DLD1 (cell line): ENCODE results near the gene CCNF.

Source experiments
- in situ Hi-C: cut with HindIII; loops from 2 replicates; pipeline ENCODE4 v1.10.0; 2017; ENCODE audit warnings: low sequenced_read_pairs

The CCNF gene, protein sequence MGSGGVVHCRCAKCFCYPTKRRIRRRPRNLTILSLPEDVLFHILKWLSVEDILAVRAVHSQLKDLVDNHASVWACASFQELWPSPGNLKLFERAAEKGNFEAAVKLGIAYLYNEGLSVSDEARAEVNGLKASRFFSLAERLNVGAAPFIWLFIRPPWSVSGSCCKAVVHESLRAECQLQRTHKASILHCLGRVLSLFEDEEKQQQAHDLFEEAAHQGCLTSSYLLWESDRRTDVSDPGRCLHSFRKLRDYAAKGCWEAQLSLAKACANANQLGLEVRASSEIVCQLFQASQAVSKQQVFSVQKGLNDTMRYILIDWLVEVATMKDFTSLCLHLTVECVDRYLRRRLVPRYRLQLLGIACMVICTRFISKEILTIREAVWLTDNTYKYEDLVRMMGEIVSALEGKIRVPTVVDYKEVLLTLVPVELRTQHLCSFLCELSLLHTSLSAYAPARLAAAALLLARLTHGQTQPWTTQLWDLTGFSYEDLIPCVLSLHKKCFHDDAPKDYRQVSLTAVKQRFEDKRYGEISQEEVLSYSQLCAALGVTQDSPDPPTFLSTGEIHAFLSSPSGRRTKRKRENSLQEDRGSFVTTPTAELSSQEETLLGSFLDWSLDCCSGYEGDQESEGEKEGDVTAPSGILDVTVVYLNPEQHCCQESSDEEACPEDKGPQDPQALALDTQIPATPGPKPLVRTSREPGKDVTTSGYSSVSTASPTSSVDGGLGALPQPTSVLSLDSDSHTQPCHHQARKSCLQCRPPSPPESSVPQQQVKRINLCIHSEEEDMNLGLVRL

DNA sequence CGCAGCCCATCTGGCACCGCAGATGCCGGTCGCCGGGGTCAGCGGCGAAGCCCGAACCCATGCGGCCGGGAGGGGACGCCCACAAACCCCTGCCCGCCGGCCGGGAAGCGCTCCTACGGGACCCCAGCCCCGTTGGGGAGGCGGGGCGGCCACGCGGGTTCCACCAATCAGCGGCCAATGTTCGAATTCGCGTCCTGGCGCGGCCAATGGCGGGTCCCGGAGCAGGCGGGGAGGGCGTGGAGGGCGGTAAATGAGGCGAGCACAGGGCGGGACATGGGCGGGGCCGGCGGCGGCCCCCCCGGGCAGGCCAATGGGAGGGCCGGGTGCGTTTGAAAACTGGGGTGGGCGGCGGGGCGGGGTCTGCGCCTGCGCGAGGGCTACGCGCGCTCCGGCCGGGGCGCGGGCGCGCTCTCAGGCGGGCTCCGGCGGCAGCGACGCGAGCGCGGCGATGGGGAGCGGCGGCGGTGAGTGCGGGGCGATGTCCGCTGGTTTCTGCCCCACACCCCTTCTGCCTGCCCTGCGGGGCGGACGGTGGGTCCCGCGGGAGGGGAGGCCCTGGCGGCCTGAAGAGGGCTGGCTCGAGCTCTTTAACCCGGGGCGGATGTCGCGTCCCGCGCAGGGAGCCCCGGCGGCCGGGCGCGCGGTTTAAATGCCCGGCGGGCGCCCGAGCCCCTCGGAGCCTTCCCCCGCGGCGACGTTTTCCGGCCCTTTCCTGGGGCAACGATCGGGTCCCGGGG, at the start of gene CCNF:
TSS of gene CCNF (plus strand) at position 414 of the 737 bp plus-strand sequence. CDS start at position 449, 35 bp downstream.
- in situ Hi-C loops = no loop called here

DNA sequence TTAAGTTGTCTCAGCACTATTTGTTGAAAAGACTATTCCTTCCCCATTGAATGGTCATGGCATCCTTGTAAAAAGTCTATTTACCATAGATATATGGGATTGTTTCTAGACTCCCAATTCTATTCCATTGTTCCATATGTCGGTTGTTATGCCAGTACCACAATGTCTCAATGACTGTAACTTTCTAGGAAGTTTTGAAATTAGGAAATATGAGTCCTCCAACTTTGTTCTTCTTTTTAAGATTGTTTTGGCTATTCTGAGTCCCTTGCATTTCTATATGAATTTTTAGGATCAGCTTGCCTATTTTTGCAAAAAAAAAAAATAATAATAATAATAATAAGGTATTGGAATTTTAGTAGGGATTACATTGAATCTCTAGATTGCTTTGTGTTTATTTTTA, 45.7 kb upstream of the CCNF start:
- in situ Hi-C loops = loop anchor here (10.0 kb wide), 1 partner anchor 121 kb away; no protein-coding TSS in a partner anchor

DNA sequence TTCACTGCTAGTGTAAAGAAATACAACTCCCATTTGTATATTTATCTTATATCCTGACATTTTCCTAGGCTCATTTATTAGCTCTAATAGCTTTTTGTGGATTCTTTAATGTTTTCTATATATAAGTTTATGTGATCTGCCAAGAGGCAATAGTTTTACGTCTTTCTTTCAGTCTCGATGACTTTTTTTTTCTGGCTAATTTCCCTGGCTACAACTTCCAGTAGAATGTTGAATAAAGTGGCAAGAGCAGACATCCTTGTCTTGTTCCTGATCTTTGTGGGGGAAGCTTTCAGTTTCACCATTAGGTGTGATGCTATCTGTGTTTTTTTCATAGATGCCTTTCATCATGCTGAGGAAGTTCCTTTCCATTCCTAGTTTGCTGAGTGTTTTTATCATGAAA, 44.8 kb upstream of the CCNF start:
- in situ Hi-C loops = loop anchor here (10.0 kb wide), 1 partner anchor 120 kb away; no protein-coding TSS in a partner anchor

DNA sequence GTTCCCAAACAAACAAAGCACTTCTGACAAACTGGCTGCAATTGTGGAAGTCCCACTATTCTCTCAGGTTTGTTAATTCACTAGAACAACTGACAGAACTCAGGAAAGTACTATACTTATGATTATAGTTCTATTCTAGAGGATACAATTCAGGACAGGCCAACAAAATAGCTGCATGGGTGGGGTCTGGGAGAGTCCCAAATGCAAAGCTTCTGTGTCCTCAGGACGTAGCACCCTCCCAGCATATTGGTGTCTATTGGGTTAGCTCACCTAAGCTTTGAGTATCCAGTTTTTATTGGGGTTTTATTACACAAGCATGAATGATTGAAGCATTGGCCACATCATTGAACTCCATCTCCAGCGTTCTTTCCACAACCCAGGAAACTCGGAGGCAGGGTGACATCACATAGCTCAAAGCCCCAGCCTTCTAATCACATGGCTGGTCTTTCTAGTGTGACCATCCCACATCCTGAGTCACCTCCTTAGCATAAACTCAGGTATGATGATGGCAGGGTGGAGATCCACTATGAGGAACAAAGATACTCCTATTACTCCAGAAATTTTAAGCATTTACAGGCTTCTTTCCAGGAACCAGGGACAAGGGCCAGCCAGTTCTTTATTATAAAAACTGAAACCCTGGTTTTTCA, 43.9 kb upstream of the CCNF start:
- in situ Hi-C loops = loop anchor here (10.0 kb wide), 1 partner anchor 119 kb away; no protein-coding TSS in a partner anchor

DNA sequence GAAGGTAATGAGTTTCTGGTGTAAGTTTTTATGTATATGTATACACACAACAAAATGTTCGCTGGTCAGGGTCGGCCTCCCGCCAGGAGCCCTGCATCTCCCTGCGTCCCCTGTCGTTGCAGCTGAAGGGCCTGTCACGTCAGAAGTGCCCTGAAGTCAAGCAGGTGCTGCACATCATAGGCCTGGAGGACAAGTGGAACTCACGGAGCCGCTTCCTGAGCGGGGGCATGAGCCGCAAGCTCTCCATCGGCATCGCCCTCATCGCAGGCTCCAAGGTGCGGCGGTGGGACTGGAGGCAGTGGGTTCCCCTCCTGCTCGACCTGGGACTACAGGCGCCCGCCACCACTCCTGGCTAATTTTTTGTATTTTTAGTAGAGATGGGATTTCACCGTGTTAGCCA, 43.3 kb upstream of the CCNF start:
- in situ Hi-C loops = loop anchor here (10.0 kb wide), 1 partner anchor 119 kb away; no protein-coding TSS in a partner anchor

DNA sequence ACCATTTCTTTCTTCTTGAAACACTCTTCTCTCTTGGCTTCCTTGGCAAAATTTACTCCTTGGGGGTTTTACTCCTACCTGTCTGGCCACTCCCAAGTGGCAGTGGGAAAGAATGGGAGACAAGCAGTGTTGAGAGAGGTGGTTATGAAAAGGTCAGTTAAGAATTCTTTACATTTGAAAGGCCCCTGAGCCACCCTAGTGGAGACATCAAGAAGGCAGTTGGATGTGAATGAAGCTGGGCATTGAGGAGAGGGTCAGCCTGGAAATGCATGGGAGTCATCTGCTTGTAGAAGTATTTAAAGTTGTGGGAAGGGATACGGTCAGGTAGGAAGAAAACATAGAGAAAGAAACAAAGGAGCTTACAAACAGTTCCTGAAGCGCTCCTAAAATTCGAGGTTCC, 42.3 kb upstream of the CCNF start:
- in situ Hi-C loops = loop anchor here (10.0 kb wide), 1 partner anchor 118 kb away; no protein-coding TSS in a partner anchor

DNA sequence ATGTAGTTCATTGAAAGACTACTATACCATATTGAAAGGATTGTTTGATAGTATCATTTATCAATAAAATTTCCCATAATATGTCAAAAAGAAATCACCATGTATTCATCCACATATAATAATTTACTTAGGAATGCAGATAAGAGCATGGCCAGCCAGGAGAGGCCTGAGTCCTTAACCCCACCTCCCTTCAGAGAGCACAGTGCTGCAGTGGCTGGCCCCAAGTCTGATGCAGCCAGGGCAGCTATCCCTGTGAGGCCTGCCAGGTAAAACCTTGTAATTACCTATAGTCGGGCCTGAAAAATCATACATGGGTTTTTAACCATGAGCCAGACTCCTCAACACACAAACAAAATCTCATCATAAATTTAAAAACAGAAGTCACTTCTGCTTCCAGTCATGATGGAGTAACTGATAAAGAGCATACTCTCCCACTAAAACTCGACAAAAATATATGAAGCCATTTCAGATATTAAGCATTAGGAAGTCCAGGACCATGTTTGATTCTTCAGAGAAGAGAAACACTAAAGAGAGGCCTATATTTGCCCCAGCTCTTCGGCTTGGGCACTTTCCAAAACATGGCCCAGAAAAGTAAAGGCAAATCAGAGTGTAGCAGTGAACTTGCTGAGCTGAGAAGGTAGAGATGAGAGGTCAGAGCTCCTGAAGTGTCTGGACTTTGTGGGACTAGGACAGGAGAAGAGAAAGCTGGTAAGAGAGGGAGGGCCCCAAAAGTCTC, 40.9 kb upstream of the CCNF start:
- in situ Hi-C loops = loop anchor here (10.0 kb wide), 1 partner anchor 116 kb away; no protein-coding TSS in a partner anchor

DNA sequence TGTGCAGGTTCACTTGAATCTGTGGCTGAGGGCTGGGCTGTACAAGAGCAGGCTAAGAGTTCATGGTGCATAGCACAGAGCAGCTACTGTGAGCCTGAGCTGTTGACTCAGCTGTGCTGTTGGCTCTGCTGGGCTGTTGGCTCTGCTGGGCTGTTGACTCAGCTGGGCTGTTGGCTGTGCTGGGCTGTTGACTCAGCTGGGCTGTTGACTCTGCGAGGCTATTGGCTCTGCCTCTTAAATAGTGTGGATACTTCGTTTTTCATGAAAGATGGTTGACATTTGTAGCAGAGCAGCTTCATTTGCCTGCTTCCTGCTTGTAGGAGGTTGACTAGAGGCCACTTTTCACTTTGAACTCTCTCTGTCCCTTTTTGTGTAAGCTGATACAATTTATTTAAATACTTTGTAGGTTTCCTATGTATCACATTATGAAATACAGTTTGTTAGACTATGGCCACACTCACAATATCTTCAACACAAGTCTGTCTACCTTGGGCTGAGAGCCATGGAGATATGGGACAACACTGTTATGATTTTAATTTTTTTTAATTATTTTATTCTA, 40.3 kb upstream of the CCNF start:
- in situ Hi-C loops = loop anchor here (10.0 kb wide), 1 partner anchor 116 kb away; no protein-coding TSS in a partner anchor

DNA sequence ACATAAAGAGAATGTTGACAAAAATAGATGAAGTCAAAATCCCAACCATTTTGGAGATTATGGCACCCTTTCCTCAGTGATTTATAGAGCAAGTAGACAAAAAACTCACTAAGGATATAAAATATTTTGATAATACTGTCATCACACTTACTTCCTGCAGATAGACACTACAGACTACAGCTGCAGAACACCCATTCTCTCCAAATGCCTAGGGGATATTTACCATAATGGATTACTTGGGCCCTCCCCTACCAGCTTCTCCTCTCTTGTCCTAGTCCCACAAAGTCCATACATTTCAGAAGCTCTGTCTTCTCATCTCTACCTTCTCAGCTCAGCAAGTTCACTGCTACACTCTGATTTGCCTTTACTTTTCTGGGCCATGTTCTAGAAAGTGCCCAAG, 37.2 kb upstream of the CCNF start:
- in situ Hi-C loops = no loop called here

DNA sequence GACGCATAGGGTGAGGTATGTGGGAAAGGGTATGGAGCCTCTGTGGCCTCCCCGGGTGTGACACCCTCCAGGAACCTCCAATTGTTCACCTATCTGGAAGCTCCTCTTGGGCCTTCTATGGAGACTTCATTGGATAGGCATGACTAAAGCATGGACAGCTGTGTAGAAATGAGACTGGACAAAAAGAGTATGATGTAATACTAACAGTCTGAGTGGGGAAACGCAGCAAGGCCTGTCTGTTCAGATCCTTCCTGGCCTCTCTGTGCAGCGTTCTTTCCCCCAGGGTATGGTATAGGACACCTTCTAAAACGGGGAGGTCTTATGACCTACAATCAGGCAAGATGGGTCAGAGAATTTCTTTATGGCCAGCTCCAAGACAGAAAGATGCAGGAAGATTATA, 30.7 kb upstream of the CCNF start:
- in situ Hi-C loops = no loop called here

DNA sequence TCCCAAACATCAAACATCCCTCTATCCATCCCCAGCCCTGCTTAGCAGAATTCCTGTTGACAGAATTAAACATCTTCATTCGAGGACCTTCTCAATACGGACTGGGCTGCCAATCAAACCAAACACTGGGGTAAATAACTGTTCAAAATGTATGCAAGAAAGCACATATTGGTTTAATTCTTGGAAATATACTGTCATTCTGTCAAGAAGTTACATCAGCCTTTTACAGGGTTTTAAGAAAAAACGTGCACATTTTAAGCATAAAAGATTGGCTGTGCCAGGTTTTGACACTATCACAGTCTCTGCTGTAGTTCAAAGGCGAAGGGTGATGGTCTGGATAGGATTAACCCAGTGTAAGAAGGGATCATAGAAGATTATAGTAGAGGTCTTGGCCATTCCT, 25.1 kb upstream of the CCNF start:
- in situ Hi-C loops = no loop called here

DNA sequence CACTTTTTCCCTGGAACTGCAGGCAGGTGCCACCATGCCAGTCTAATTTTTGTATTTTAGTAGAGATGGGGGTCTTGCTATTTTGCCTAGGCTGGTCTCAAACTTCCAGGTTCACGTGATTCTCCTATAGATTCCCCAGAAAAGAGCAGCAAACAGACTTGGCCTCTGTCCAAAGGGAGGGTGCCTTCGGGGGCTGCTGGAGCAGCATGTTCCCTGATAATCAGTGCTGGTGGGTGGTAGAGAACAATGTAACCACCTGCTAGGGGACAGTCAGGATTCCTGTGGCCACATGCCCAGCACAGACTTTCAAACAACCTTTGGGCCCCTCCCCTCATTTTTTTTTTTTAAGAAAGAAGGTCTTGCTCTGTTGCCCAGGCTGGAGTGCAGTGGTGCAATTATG, 14.2 kb upstream of the CCNF start:
- in situ Hi-C loops = no loop called here

DNA sequence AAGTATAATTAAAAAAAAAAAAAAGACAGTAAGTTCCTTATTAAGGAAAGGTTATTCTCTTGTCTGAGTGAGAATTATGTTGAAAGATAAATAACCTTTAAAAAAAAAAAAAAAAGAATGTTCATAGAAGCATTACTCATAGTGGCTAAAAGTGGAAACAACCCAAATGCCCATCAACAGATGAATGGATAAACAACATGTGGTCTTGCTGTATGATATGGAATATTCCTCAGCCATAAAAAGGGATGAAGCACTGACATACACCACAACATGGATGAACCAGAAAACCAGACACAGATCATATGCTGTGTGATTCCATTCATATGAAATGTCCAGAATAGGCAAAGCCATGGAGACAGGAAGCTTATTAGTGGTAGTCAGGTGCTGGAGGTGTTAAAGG, 9.2 kb upstream of the CCNF start:
- in situ Hi-C loops = no loop called here

DNA sequence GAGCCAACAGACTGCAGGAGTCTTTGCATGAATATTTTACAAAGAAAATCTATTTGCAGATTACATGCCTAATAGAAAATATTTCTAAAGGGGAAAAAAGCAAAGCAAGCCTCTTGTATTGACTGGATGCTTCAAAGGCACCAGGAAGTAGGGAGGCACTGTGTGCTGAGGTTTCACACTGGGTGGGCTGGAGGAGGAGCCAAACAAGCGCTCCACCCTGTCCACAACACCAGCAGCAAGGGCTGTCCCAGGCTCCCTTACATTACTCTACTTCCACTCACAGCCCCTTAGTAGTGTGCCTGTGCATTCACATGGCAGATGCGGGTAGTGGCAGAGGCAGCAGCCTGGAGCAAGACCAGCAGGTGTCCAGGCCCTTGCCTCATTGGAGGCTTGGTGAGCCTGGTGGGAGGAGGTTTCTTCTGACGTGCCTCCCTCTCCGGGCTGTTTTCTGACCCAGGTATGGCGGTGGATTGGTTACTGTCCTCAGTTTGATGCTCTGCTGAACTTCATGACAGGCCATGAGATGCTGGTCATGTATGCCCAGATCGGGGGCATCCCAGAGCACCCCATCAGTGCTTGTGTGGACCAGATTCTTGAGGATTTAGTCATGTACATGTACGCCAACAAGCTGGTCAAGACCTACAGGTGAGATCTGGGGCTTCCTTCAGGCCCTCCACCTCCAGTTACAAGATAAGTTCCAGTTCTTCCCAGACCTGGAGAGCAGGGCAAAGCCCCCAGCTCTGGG, 7.0 kb upstream of the CCNF start:
- in situ Hi-C loops = no loop called here

DNA sequence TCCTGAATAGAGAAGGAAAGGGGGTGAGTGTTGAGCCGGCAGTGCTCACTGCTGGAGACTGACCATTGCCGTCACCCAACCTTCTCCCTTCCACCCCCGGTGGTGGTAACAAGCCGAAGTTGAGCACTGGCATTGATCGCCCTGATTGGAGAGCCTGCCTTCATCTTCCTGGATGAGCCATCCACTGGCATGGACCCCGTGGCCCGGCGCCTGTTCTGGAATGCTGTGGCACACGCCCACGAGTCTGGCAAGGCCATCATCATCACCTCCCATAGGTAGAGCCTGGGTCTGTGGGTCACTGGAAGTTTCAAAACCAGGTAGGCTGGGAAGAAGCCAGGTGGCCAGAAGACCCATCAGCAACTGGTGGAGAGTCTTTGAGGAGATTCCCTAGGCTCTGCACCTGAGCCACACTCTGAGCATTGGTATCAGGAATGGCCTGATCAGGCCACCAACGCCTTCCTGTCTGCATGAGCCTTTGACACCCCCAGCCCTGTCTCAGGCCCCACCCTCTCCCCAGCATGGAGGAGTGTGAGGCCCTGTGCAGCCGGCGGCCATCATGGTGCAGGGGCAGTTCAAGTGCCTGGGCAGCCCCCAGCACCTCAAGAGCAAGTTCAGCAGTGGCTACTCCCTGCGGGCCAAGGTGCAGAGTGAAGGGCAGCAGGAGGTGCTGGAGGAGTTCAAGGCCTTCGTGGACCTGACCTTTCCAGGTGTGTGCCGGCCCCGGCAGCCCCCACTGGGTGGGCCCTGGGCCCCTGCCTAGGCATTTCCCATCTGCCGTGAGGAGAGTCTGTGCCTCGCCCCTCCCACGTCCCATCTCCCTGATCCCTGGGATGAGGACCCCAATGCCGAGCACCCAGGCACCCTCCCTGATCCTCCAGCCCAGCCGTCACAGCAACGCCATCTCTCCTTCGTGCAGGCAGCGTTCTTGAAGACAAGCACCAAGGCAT, 4.9 kb upstream of the CCNF start:
- in situ Hi-C loops = no loop called here

DNA sequence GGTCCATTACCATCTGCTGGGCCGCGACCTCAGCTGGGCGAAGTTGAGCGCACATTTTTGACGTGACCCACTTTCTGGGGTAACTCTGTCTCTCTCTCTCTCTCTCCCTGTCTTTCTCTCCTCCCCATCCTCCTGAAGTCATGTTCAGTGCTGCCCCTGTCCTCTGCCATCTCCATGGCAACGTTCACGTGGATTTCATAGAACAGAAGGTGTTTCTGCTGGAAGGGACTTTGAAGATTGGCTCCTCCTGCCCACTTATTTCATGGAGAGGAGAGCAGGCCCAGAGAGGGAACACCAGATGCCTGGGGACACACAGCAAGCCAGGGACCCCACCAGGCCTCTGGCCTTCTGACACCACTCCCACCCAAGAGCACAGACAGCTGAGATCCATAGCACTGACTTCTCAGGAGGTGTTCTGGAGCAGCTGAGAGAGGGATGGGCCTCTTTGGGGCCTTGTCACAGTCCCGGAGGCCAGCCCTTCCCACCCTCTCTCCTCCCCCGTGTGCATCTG, 4.2 kb upstream of the CCNF start:
- in situ Hi-C loops = no loop called here

DNA sequence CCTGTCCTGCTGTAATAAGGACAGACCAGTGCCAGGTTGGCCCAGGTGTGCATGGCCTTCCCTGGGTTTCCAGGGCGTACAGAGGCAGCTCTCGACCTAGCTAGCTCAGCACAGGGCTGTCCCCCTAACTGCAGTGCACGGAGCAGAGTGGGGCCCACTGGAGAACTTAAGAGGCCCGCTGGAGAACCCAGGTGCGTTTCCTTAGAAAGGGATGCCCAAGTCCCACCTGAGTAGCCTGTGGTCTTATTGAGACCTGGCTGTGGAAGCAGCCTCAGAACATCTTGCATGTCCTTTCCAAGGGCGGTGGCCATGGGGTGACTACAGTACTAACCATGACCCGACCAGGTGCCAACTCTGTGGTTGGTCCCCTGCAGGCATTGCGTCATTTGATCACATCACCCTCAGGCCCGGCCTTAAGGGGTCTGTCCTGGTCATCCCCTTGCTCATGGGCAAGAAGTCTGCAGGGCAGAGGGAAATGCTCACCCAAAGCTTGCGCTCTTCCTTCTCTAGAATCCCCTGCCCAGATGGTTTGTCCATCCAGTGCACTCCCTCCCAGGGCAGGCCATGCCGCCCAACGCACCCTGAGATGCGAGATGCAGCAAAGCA, 3.3 kb upstream of the CCNF start:
- in situ Hi-C loops = no loop called here
